Duodenal mucosa (tissue), 2 donors: ENCODE results near the gene CD2AP.
"Not testable (repeated sequence)": the region's sequence is repeated elsewhere in the genome, so short reads cannot be mapped to it uniquely, and the experiment has no call there.

Experiments
- H3K27ac ChIP-seq: one replicate; pipeline ENCODE4 v1.7.0; 2013; ENCODE audit warnings: low read depth, low read length
- H3K27me3 ChIP-seq, 2 donors: one replicate each; pipeline ENCODE4 v1.7.0; 2013; ENCODE audit warnings: low read length in 2 of 2, control low read depth in 1 of 2; ENCODE audit not compliant: insufficient read depth in 2 of 2, control insufficient read depth in 1 of 2
- H3K36me3 ChIP-seq, 2 donors: one replicate each; pipeline ENCODE4 v1.7.0; 2013; ENCODE audit warnings: low read length in 2 of 2, control low read depth in 1 of 2; ENCODE audit not compliant: insufficient read depth in 2 of 2, control insufficient read depth in 1 of 2
- H3K4me1 ChIP-seq, 2 donors: one replicate each; pipeline ENCODE4 v1.7.0; 2013; ENCODE audit warnings: low read length in 2 of 2, control low read depth in 1 of 2; ENCODE audit not compliant: insufficient read depth in 2 of 2, control insufficient read depth in 1 of 2
- H3K4me3 ChIP-seq, 2 donors: one replicate each; pipeline ENCODE4 v1.7.0; 2013; ENCODE audit warnings: low read length in 2 of 2, low read depth in 1 of 2
- H3K9ac ChIP-seq, 2 donors: one replicate each; pipeline ENCODE4 v1.7.0; 2013; ENCODE audit warnings: low read length in 2 of 2, low read depth in 1 of 2
- H3K9me3 ChIP-seq, 2 donors: one replicate each; pipeline ENCODE4 v1.7.0; 2013; ENCODE audit warnings: low read length in 2 of 2, control low read depth in 1 of 2; ENCODE audit not compliant: control insufficient read depth in 1 of 2

CD2AP gene

GRCh38 chr6:47552319-47552718, 74.7 kb downstream of the CD2AP start:
- Histone ChIP-seq H3K9ac (no peak overlapping the region), H3K36me3 (peaks cover 3 to 8% of the 10 kb centered on the region in 2 donors), H3K4me3 (no peak overlapping the region), H3K4me1 (no peaks in the 10 kb centered on the region), H3K9me3 (no peaks in the 10 kb centered on the region), H3K27me3 (no peaks in the 10 kb centered on the region), H3K27ac (no peak overlapping the region)

GRCh38 chr6:47553243-47553642, 75.7 kb downstream of the CD2AP start:
- not testable (repeated sequence) for H3K36me3 ChIP-seq, H3K9me3 ChIP-seq, H3K4me1 ChIP-seq, H3K27ac ChIP-seq, H3K4me3 ChIP-seq, H3K9ac ChIP-seq, H3K27me3 ChIP-seq

GRCh38 chr6:47556459-47556858, 78.9 kb downstream of the CD2AP start:
- H3K9ac ChIP-seq, H3K4me1 ChIP-seq, H3K27ac ChIP-seq, H3K9me3 ChIP-seq, H3K4me3 ChIP-seq, H3K36me3 ChIP-seq, H3K27me3 ChIP-seq: not testable (repeated sequence)

GRCh38 chr6:47563162-47563561, 85.6 kb downstream of the CD2AP start:
- Histone ChIP-seq H3K36me3 (peaks cover 0 to 16% of the 10 kb centered on the region in 2 donors), H3K4me3 (no peak overlapping the region), H3K27me3 (no peaks in the 10 kb centered on the region), H3K9ac (no peak overlapping the region), H3K27ac (no peak overlapping the region), H3K4me1 (no peaks in the 10 kb centered on the region), H3K9me3 (no peaks in the 10 kb centered on the region)

- H3K9me3 ChIP-seq, H3K4me1 ChIP-seq, H3K4me3 ChIP-seq, H3K9ac ChIP-seq, H3K27me3 ChIP-seq, H3K27ac ChIP-seq: not testable (repeated sequence)
- H3K36me3 ChIP-seq = peaks cover 0 to 16% of the 10 kb centered on the region in 2 donors
These were observed 89.0 kb downstream of the CD2AP start for GRCh38 chr6:47566602-47567001.

GRCh38 chr6:47567586-47567985, 90.0 kb downstream of the CD2AP start:
- H3K9ac ChIP-seq = no peak overlapping the region
- H3K4me3 ChIP-seq = no peak overlapping the region
- H3K4me1 ChIP-seq = no peaks in the 10 kb centered on the region
- no peaks in the 10 kb centered on the region for H3K9me3 ChIP-seq
- no peaks in the 10 kb centered on the region for H3K27me3 ChIP-seq
- no peak overlapping the region for H3K27ac ChIP-seq
- peaks cover 0 to 9% of the 10 kb centered on the region in 2 donors for H3K36me3 ChIP-seq

GRCh38 chr6:47571488-47571887, 93.9 kb downstream of the CD2AP start:
- H3K4me1 ChIP-seq = no peaks in the 10 kb centered on the region
- no peak overlapping the region for H3K9ac ChIP-seq
- peaks cover 0 to 10% of the 10 kb centered on the region in 2 donors for H3K36me3 ChIP-seq
- H3K9me3 ChIP-seq = no peaks in the 10 kb centered on the region
- no peak overlapping the region for H3K27ac ChIP-seq
- H3K27me3 ChIP-seq = no peaks in the 10 kb centered on the region
- no peak overlapping the region for H3K4me3 ChIP-seq

GRCh38 chr6:47573109-47573508, 95.5 kb downstream of the CD2AP start:
- Histone ChIP-seq H3K9me3 (no peaks in the 10 kb centered on the region), H3K27me3 (no peaks in the 10 kb centered on the region), H3K36me3 (peaks cover 4 to 15% of the 10 kb centered on the region in 2 donors), H3K4me3 (no peak overlapping the region), H3K27ac (no peak overlapping the region), H3K4me1 (no peaks in the 10 kb centered on the region), H3K9ac (no peak overlapping the region)

- peaks cover 9 to 27% of the 10 kb centered on the region in 2 donors for H3K36me3 ChIP-seq
- no peak overlapping the region for H3K4me3 ChIP-seq
- H3K9ac ChIP-seq = no peak overlapping the region
- no peaks in the 10 kb centered on the region for H3K4me1 ChIP-seq
- H3K27ac ChIP-seq = no peak overlapping the region
- no peaks in the 10 kb centered on the region for H3K27me3 ChIP-seq
- no peaks in the 10 kb centered on the region for H3K9me3 ChIP-seq
These were observed 97.2 kb downstream of the CD2AP start for GRCh38 chr6:47574789-47575188.

- H3K27ac ChIP-seq = no peak overlapping the region
- peaks cover 12 to 45% of the 10 kb centered on the region in 2 donors for H3K36me3 ChIP-seq
- no peaks in the 10 kb centered on the region for H3K27me3 ChIP-seq
- H3K4me3 ChIP-seq = no peak overlapping the region
- H3K4me1 ChIP-seq = no peaks in the 10 kb centered on the region
- H3K9me3 ChIP-seq = no peaks in the 10 kb centered on the region
- H3K9ac ChIP-seq = no peak overlapping the region
These were observed 101.5 kb downstream of the CD2AP start for GRCh38 chr6:47579040-47579439.

- Histone ChIP-seq H3K9ac (no peak overlapping the region), H3K36me3 (peaks cover 21 to 46% of the 10 kb centered on the region in 2 donors)
These were observed 104.0 kb downstream of the CD2AP start for GRCh38 chr6:47581591-47581990.

More at GRCh38 chr6:47581591-47581990, 104.0 kb downstream of the CD2AP start:
- no peaks in the 10 kb centered on the region for H3K27me3 ChIP-seq
- H3K4me1 ChIP-seq = no peaks in the 10 kb centered on the region
- H3K4me3 ChIP-seq = no peak overlapping the region
- H3K9me3 ChIP-seq = no peaks in the 10 kb centered on the region
- no peak overlapping the region for H3K27ac ChIP-seq
